Kidney tubule cell (primary cell): ENCODE data around the gene OR2M2.

Experiments used
- DNase-seq: peaks from one replicate; pipeline ENCODE4 v3.0.0-alpha.2; 2018; ENCODE audit warnings: low spot score

OR2M2 gene, protein sequence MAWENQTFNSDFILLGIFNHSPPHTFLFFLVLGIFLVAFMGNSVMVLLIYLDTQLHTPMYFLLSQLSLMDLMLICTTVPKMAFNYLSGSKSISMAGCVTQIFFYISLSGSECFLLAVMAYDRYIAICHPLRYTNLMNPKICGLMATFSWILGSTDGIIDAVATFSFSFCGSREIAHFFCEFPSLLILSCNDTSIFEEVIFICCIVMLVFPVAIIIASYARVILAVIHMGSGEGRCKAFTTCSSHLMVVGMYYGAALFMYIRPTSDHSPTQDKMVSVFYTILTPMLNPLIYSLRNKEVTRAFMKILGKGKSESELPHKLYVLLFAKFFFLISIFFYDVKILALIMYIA

DNA sequence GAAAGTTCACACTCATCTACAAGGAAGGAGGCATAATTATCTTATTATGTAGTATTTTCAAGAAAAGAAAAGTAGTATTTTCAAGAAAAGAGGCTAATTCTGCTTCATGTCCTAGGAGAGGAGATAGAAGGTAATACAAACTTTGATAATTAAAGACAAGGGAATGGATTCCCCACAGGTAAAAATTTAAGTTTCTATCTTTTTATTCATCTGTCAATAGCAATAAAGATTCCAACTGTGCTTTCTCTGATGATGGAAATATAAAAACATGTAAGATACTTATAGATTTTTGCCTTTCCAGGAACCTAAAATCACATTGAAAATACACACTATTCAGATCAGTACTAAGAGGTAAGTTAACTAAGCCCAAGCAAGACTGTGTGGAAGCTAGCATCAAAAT, at the start of gene OR2M2:
Gene OR2M2, plus strand, starts transcription at position 301 of the 400 bp plus-strand sequence. CDS start 5,165 bp downstream, outside the sequence.
- no peak for DNase-seq

DNA sequence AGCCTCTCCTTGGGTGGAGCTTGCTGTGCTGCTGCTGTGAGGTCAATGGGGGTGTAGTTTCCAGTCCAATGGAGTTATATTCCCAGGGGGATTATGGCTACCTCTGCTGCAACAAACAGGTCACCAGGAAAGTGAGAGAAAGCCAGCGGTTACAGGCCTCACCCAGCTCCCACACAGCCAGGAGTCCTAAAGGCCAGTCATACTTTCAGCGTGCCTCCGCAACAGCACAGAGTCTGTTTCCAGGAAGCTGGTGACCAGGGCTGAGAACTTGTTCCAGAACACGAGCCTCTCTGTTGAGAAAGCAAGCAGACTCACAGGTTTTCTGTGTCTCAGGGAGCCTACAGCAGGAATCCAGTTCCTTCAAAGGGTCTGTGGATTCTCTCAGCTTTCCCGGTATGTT, 47.0 kb upstream of the OR2M2 start:
- no peak for DNase-seq

DNA sequence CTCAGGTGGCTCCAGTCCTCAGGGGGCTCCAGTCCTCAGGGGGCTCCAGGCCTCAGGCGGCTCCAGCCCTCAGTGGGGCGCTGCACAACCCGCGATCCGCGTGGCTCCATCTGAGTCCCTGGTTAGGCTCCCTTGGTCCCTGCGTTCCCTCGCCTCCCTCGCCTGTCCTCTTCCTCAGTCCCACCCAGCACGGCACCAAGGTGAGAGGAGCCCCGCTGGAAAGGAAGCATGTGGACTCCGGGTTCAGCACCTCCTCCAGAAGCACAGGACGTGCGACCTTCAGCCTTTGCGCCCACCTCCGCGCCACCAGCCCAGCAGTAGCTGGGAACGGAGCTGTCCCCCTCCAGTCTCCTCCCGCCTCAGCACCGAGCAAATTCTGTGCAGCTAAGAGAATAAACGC, 37.8 kb upstream of the OR2M2 start:
- no peak for DNase-seq

DNA sequence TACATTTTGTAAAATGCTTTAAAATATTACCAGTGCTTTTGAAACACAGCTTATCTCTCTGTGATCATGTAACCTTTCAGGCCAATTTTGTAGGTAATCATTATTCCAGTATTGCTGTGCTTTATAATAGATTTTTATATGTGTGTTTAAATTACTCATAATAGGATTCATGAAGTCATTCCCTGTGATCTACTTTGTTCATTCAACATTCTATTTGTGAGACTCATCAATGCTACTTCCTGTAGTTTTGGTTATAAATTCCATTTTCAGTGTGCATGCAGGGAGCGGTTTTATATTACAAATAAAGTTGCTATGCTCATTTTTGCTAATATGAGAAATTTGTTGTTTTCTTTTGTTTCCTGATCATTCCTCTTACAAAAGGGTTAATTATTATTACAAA, 33.8 kb upstream of the OR2M2 start:
- DNase-seq = no peak

DNA sequence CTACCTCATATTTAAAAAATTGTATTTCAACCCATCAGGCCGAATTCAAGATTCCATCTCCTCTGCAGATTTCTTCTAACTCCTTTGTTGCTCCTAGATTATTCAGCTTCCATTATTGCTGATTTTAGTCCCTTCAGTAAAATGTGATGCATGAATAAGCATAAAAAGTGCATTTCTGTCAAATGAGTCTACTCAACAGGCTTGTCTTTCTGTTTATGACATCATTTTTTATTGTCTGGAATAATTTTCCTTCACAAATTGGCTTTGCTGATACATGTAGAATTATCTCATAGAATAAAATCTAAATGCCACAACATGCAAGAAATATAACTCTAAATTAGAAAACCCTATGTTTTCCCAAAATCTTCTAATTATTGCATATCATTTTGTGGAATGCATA, 31.3 kb upstream of the OR2M2 start:
- no peak for DNase-seq

DNA sequence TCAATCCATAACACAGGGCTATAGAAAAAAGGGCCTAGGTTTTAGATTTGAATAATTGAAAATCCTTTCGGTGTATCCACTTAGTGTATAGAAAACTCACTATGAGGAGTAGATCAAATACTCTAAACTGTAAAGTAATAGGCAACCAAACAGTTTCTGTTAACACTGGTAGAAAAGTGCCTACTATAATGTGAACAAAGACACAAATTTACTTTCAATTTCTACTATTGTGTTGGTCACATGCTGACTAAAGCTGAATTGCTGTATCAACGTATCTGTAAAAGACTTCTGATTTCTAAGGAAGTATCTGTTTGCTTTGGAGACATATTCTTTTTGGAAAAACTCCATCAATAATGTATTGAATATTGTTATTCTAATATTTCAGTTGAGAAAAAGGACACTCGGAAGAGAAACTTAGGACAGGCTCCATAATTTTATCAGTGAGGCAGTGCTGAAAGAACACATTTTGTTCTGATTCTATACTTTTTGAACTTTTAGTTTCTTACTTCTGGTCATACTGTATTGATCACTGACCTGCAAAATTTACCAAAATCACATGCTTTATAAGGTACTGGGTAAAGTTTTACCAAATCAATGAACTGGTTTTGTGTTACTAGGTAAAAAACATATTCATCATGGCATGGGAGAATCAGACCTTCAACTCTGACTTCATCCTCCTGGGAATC, 30.0 kb upstream of the OR2M2 start, which contains the start of gene OR2M5:
Gene OR2M5, plus strand, starts transcription at position 636 of the 686 bp plus-strand sequence. Its CDS starts 0 bp downstream, at position 636.
- DNase-seq = no peak

DNA sequence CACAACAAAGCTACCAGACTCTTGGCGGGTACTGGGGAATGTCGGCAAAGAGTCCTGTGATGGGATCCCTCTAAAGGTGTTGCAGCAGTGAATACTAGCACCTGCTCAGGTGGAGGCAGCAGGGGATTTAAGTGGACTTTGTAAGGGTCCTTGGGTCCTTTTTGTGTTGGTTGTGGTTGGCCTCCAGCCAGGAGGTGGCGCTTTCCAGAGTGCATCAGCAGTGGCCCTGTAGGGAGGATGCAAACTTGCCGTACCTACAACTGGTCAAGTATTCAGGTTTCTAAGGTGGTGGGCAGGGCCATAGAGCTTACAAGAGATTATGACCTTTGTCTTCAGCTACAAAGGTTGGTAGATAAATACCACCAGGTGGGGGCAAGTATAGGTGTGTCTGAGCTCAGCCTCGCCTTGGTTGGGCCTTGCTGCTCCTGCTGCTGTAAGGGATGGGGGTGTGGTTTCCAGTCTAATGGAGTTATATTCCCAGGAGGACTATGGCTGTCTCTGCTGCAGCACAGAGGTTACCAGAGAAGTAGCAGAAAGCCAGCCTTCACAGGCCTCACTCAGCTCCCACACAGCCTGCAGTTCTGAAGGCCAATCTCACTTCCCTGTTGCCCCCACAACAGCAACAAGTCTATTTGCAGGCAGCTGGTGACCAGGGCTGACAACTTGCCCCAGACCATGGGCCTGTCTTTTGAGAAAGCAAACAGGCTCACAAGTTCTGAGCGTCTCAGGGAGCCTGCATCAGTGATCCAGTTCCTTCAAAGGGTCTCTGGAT, 22.4 kb upstream of the OR2M2 start:
- no peak for DNase-seq

DNA sequence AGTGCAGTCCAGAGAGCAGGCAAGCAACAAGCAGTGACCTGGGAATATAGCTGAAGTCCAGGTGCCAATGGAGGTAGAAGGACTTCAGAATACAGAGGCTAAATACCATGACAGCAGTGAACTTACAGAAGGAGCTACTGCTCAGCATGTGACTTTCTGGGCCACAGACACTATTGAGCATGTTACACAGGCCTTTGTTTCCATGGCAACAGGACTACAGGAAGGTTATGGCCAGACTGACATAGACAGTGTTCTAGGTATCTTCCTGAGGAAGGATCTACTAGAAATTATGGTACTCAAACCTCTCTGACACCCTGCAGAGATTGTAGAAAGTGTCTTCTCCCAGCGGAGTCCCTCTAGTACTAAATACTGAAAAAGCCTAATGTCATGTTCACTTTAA, 18.7 kb upstream of the OR2M2 start:
- no peak for DNase-seq

DNA sequence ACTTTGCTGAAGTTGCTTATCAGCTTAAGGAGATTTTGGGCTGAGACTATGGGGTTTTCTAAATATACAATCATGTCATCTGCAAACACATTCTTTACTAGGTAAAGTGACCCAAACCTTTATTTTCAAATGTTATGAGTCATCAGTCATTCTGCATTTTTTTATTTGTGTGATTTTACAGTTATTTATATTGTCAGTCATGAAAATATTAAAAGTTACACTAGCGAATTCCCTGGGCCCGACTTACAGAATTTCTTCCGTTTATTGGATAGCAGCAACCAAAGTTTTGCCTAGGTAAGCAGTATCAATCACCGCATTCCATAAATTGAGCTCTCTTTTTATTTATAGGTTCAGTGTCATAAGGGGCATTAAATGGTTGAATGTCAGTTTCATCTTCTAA, 15.9 kb upstream of the OR2M2 start:
- no peak for DNase-seq

DNA sequence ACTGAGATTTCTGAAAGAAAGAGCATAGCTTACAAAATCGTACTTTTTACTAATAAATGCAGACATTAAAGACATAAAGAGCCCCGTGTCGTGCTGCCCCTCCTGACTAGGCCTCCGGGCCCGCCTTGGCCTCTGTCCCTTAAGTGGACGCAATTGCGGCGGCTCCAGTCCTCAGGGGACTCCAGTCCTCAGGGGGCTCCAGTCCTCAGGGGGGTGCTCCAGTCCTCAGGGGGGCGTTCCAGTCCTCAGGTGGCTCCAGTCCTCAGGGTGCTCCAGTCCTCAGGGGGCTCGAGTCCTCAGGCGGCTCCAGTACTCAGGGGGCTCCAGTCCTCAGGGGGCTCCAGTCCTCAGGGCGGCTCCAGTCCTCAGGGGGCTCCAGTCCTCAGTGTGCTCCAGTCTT, 10.6 kb upstream of the OR2M2 start:
- DNase-seq = no peak

DNA sequence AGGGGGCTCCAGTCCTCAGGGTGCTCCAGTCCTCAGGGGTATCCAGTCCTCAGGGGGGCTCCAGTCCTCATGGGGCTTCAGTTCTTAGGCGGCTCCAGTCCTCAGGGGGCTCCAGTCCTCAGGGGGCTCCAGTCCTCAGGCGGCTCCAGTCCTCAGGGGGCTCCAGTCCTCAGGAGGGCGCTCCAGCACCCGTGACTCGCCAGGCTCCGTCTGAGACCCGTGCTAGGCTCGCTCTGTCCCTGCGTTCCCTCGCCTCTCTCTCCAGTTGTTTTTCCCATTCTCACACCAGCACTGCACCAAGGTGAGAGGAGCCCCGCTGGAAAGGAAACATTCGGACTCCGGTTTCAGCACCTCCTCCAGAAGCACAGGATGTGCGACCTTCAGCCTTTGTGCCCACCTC, 9.4 kb upstream of the OR2M2 start:
- no peak for DNase-seq

DNA sequence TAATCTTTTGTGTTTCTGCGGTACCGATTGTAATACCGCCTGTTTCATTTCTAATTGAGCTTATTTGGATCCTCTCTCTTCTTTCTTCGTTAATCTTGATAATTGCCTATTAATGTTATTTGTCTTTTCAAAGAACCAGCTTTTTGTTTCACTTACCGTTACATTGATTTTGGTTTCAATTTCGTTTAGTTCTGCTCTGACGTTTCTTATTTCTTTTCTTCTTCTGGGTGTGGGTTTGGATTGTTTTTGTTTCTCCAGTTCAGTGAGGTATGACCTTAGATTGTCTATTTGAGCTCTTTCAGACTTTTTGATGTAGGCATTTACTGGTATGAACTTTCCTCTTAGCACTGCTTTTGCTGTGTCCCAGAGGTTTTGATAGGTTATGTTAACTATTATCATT, 9.4 kb downstream of the OR2M2 start:
- no peak for DNase-seq

DNA sequence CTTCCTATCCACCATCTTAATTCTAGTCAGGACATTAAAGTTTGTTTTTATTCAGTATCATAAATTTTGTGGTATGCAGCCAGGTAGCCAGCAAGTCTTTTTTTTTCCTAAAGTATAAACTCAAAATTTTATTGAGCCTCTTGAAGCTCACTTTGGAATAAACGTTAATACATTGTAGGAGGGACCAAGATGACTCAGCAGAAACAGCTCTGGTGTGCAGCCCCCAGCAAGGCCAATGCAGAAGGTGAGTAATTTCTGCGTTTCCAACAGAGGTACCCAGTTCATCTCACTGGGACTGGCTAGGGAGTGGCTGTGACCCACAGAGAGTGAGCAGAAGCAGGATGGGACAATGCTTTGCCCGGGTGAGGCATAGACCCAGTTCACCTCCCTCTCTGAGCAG, 12.7 kb downstream of the OR2M2 start:
- DNase-seq = no peak

DNA sequence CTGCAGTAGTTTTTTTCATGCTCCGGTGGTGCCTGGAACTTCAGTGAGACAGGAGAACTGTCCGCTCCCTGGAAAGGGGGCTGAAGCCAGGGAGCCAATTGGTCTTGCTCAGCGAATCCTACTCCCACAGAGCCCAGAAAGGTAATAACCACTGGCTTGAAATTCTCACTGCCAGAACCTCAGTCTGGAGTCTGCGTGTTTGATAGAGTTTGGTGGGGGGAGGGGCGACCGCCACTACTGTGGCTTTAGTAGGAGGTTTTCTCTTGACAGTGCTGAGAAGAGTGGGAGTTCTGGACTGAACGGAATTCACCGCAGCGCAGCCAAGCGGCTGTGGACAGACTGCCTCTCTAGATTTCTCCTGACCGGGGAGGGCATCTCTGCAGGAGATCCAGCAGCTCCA, 14.4 kb downstream of the OR2M2 start:
- no peak for DNase-seq

DNA sequence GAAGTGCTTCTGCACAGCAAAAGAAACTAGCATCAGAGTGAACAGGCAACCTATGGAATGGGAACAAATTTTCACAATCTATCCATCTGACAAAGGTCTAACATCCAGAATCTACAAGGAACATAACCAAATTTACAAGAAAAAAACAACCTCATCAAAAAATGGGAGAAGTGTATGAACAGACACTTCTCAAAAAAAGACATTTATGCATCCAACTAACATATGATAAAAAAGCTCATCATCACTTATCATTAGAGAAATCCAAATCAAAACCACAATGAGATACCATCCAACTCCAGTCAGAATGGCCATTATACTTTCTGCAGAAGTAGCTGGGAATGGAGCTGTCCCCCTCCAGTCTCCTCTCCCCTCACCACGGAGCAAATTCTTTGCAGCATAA, 19.5 kb downstream of the OR2M2 start:
- no peak for DNase-seq

DNA sequence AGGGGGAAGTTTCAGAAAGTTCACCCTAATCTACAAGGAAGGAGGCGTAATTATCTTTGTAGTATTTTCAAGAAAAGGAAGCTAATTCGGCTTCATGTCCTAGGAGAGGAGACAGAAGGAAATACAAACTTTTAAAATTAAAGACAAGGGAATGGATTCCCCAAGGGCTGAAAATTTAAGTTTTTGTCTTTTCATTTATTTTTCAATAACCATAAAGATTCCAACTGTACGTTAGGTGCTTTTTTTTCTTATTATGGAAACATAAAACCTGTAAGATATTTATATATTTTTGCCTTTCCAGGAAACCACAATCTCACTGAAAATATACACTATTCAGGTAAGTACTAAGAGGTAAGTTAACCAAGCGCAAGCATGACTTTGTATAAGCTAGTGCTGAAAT, 22.3 kb downstream of the OR2M2 start, which contains the start of gene OR2M3:
Gene OR2M3, plus strand, starts transcription at position 301 of the 400 bp plus-strand sequence. CDS start 5,803 bp downstream, outside the sequence.
- no peak for DNase-seq

DNA sequence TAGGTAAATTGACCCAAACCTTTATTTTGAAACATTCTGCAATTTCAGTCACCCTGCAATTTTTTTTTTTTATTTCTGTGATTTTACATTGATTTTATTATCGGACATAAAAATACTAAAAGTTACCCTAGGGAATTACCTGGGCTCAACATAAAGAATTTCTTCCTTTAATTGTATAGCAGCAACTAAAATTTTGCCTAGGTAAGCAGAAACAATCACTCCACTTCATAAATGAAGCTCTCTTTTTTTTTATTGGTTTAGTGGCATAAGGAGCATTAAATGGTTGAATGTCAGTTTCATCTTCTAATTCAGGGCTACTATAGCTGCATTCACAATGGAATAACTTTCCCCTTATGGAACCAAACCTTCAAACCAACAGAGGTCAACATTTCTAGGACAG, 41.3 kb downstream of the OR2M2 start:
- no peak for DNase-seq

DNA sequence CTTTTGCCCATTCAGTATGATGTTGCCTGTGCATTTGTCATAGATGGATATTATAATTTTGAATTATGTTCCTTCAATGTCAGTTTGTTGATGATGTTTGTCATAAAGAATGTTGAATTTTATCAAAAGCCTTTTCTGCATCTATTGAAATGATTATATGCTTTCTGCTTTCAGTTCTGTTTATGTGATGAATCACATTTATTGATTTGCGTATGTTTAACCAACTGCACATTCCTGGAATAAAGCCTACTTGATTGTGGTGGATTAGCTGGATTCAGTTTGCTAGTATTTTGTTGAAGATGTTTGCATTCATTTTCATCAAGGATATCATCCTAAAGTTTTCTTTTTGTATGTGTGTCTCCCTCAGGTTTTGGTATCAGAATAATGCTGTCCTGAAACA, 50.9 kb downstream of the OR2M2 start:
- DNase-seq = no peak

DNA sequence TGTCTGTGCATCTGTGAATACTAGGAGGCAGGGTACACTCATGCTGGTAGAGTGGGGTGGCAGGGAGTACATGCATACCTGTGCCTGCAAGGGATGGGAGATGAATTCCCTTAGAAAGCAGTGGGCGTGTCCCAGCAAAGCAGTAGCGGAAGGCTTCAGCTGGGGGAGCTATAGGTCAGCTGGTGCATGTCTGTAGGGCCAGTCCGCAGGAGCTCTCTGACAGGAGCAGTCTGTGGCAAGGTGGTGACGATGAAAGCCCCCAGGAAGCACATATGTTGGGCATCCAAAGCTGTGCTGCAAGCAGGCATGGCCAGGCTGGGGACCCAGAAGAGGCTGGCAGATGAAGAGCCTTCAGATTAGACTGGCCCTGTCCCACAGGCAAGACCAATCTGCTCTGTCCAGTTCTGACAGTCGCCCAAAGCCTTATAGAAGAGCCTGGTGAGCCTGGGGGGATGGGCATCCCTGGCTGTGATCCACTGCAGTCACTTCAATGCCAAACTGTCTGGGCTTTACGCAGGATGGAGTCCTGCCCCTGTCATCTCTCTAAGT, 54.8 kb downstream of the OR2M2 start:
- DNase-seq = no peak
